ENCODE measurements around the gene CXCL11.

CXCL11 gene

GRCh38 chr4:76011018-76011670, 24.7 kb downstream of the CXCL11 start:
- no peak for DNase-seq (ENCODE audit: low read depth)
- no peak overlapping the region for H3K4me3 ChIP-seq (replicated peaks; ENCODE audit: low read depth, low read length)
- no peak for TF ChIP-seq CTCF (IDR thresholded peaks at IDR 0.05; ENCODE audit: low read length, missing control alignments)

GRCh38 chr4:76010576-76010975, 25.3 kb downstream of the CXCL11 start:
- TF ChIP-seq CTCF (IDR thresholded peaks at IDR 0.05; ENCODE audit: low read length, missing control alignments): no peak
- H3K4me3 ChIP-seq (replicated peaks; ENCODE audit: low read depth, low read length): no peak overlapping the region
- DNase-seq (ENCODE audit: low read depth): no peak

GRCh38 chr4:76009311-76009710, 26.6 kb downstream of the CXCL11 start:
- no peak for TF ChIP-seq CTCF (IDR thresholded peaks at IDR 0.05; ENCODE audit: low read length, missing control alignments)
- H3K4me3 ChIP-seq (replicated peaks; ENCODE audit: low read depth, low read length): no peak overlapping the region

GRCh38 chr4:76007089-76007862, 28.6 kb downstream of the CXCL11 start, which contains the start of gene CXCL9:
TSS of gene CXCL9 (minus strand) at chr4:76007509. CDS start at chr4:76007449, 60 bp downstream.
- TF ChIP-seq CTCF (IDR thresholded peaks at IDR 0.05; ENCODE audit: low read length, missing control alignments): no peak
- no peak for DNase-seq (ENCODE audit: low read depth)

More at GRCh38 chr4:76009311-76009710, 26.6 kb downstream of the CXCL11 start:
- DNase-seq (ENCODE audit: low read depth): no peak

GRCh38 chr4:76003620-76004019, 32.2 kb downstream of the CXCL11 start:
- no peak for DNase-seq (ENCODE audit: low read depth)
- H3K4me3 ChIP-seq (replicated peaks; ENCODE audit: low read depth, low read length): no peak overlapping the region
- no peak for TF ChIP-seq CTCF (IDR thresholded peaks at IDR 0.05; ENCODE audit: low read length, missing control alignments)

More at GRCh38 chr4:76007089-76007862, 28.6 kb downstream of the CXCL11 start, which contains the start of gene CXCL9:
- no peak within 1 kb of the TSS for H3K4me3 ChIP-seq (replicated peaks; ENCODE audit: low read depth, low read length)

GRCh38 chr4:76003035-76003434, 32.8 kb downstream of the CXCL11 start:
- DNase-seq (ENCODE audit: low read depth): no peak
- no peak for TF ChIP-seq CTCF (IDR thresholded peaks at IDR 0.05; ENCODE audit: low read length, missing control alignments)

More at GRCh38 chr4:76003035-76003434, 32.8 kb downstream of the CXCL11 start:
- no peak overlapping the region for H3K4me3 ChIP-seq (replicated peaks; ENCODE audit: low read depth, low read length)
